Spleen (tissue), 11 donors: ENCODE data around the gene C12orf60. TPM values are rescaled to one million over a fixed set of nuclear protein-coding genes. Genes with fewer than 3 reads are reported as not detected.

Experiments used
- DNase-seq: peaks from one replicate; pipeline ENCODE4 v3.0.0-alpha.2; 2020
- H3K27ac ChIP-seq, 8 donors: fragments of 200-600 bp; sonication (generic) in 7 of 8; 1 replicate in 4 of 8; 2 replicates in 4 of 8; pipeline versions ENCODE4 v1.5.0 to v1.8.0; 2016 to 2021; ENCODE audit warnings: inconsistent platforms in 4 of 8, mild to moderate bottlenecking in 4 of 8, moderate library complexity in 1 of 8
- H3K27me3 ChIP-seq, 7 donors: fragments of 200-600 bp; sonication (generic) in 6 of 7; replicated peaks in 1 of 7; 1 replicate in 4 of 7; 2 replicates in 3 of 7; pipeline versions ENCODE4 v1.5.0 to v1.8.0; 2016 to 2021; ENCODE audit warnings: inconsistent platforms in 3 of 7, mild to moderate bottlenecking in 1 of 7
- H3K36me3 ChIP-seq, 6 donors: fragments of 200-600 bp; sonication (generic) in 5 of 6; 1 replicate in 4 of 6; 2 replicates in 2 of 6; pipeline versions ENCODE4 v1.5.0 to v1.8.0; 2016 to 2021; ENCODE audit warnings: inconsistent platforms in 2 of 6
- H3K4me1 ChIP-seq, 6 donors: fragments of 200-600 bp; sonication (generic) in 5 of 6; 1 replicate in 3 of 6; 2 replicates in 3 of 6; pipeline versions ENCODE4 v1.5.0 to v1.8.0; 2016 to 2021; ENCODE audit warnings: inconsistent platforms in 3 of 6
- H3K4me3 ChIP-seq, 8 donors: fragments of 200-600 bp; sonication (generic) in 7 of 8; 1 replicate in 4 of 8; 2 replicates in 4 of 8; pipeline versions ENCODE4 v1.5.0 to v1.8.0; 2016 to 2021; ENCODE audit warnings: inconsistent platforms in 4 of 8, mild to moderate bottlenecking in 4 of 8, moderate library complexity in 2 of 8
- H3K9me3 ChIP-seq, 8 donors: fragments of 200-600 bp; sonication (generic) in 7 of 8; 1 replicate in 4 of 8; 2 replicates in 4 of 8; pipeline versions ENCODE4 v1.5.0 to v1.8.0; 2016 to 2021; ENCODE audit warnings: inconsistent platforms in 4 of 8
- POLR2A ChIP-seq, 3 donors: fragments of 450-650 bp; IDR thresholded peaks; one replicate each; pipeline ENCODE4 v1.5.1; 2017; ENCODE audit warnings: antibody characterized with exemption in 3 of 3, mild to moderate bottlenecking in 1 of 3
- POLR2AphosphoS5 ChIP-seq, 3 donors: sonication (generic); formaldehyde crosslinking; IDR thresholded peaks; one replicate each; pipeline ENCODE4 v1.5.1; 2017; ENCODE audit warnings: antibody characterized with exemption in 3 of 3
- WGBS, 5 donors: extraction: QIAGEN DNeasy Blood & Tissue Kit in 3 of 5; methylation state at CpG; one replicate each; pipeline versions ENCODE4 v1.1.5 to v1.1.7; 2013 to 2018; 5-methylcytosine and 5-hydroxymethylcytosine counted together
- intact Hi-C: fragments of 100-400 bp; cut with DNase I; formaldehyde crosslinking; loops from one replicate; pipeline ENCODE4 v1.15.0; 2023; ENCODE audit warnings: low total_unique reads
- polyA plus RNA-seq, 3 donors: library from polyadenylated mRNA; stranded (reverse); fragments of 200-250 nt; gene quantifications; one replicate each; pipeline ENCODE4 v1.2.1, GENCODE V29; 2013
- total RNA-seq, 7 donors: library from RNA; depleted of rRNA in 3 of 7; stranded (reverse); fragments of >200 nt in 3 of 7; fragmentation: NEBNext Ultra II Directional in 4 of 7; extraction: Animal tissue kit (Norgen Biotek cat#: 25700) in 4 of 7; gene quantifications; one replicate each; pipeline versions ENCODE4 v1.1.0 to v1.2.1, GENCODE V29; 2016 to 2021
- TF ChIP-seq, protein P1 (sequence below), 11 experiments: fragments of 200-600 bp in 7 of 11; fragments of 450-650 bp in 4 of 11; sonication (generic) in 4 of 11; IDR thresholded peaks in 8 of 11; conservative IDR thresholded peaks in 3 of 11; 1 replicate in 7 of 11; 2 replicates in 4 of 11; pipeline versions ENCODE4 v1.4.0 to v1.8.0; 2016 to 2021; ENCODE audit warnings: antibody characterized with exemption in 11 of 11, inconsistent platforms in 4 of 11, mild to moderate bottlenecking in 1 of 11
- donor health status: healthy with polysubstance abuse.
- donor health status: DM: no; HTN: no; CAD: no; lungs with moderate emphysema.
- donor health status: DM: no; HTN: no; CAD: no.
- donor health status: Bipolar disorder and iron deficiency.
- donor health status: healthy.
- donor health status: DM: no; HTN: no; CAD: no.
- donor health status: DM: yes; HTN: yes; CAD: no.

The C12orf60 gene
- total and polyA plus RNA-seq, 10 donors: 0.51 to 2.2 (median 1.1) TPM

DNA sequence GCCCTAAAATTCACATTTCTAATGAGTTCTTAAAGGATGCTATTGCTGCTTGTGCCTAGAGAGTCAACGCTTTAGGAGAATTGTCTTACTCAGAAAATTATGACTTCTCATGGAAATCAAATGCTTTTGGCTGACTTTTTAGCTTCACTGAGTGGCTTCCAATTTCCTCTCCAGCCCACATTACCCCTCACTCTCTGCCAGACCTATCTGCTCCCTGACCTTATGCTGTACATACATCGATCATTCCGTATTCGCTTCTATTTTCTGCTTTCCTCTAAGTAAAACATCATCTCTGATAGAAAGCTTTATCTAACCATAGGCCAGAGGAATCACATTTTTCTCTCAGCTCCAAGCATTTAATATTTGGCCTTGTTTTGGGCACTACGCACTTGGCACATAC lies 23.0 kb downstream of the C12orf60 start:
- no peak for DNase-seq
- no peaks in the 10 kb centered on the region for H3K9me3 ChIP-seq
- no peak for TF ChIP-seq POLR2A (IDR thresholded peaks at IDR 0.05)
- TF ChIP-seq, protein P1, sequence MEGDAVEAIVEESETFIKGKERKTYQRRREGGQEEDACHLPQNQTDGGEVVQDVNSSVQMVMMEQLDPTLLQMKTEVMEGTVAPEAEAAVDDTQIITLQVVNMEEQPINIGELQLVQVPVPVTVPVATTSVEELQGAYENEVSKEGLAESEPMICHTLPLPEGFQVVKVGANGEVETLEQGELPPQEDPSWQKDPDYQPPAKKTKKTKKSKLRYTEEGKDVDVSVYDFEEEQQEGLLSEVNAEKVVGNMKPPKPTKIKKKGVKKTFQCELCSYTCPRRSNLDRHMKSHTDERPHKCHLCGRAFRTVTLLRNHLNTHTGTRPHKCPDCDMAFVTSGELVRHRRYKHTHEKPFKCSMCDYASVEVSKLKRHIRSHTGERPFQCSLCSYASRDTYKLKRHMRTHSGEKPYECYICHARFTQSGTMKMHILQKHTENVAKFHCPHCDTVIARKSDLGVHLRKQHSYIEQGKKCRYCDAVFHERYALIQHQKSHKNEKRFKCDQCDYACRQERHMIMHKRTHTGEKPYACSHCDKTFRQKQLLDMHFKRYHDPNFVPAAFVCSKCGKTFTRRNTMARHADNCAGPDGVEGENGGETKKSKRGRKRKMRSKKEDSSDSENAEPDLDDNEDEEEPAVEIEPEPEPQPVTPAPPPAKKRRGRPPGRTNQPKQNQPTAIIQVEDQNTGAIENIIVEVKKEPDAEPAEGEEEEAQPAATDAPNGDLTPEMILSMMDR (IDR thresholded peaks at IDR 0.05 in 8 of 11, conservative IDR thresholded peaks at IDR 0.05 in 3 of 11): no peak
- no peak for TF ChIP-seq POLR2AphosphoS5 (IDR thresholded peaks at IDR 0.05)
- peak overlapping the region in 4 of 8 donors; percentile 0 to 28 (median 7) for H3K27ac ChIP-seq
- H3K4me3 ChIP-seq: no peak overlapping the region
- intact Hi-C loops: no loop called here
- H3K27me3 ChIP-seq: no peaks in the 10 kb centered on the region
- WGBS, 5 donors: 84 to 91% (median 89%) methylated on average over 5 of the region's 5 CpGs
- H3K4me1 ChIP-seq: no peaks in the 10 kb centered on the region
- H3K36me3 ChIP-seq: no peaks in the 10 kb centered on the region

DNA sequence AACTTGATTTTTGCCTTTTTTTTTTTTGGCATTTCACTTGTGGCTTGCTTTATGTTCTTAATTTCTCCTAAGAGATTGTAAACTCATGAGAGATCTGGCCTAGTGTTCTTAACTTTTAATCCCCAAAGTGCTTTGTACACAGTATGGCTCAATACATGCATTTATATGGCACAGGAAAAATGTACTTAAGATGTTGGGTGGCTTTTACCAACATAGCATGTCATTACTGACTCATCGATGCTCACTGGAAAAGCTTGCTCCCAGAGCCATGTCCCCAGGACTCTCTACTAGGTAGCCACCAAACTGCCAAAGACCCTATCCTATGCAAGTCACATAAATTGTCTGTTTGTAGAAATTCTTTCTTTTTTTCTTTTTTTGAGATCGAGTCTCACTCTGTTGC lies 23.6 kb downstream of the C12orf60 start:
- WGBS, 5 donors: 92 to 100% (median 97%) methylated on average over 2 of the region's 2 CpGs
- intact Hi-C loops: no loop called here
- peak overlapping the region in 2 of 8 donors; percentile 0 to 28 for H3K27ac ChIP-seq

DNA sequence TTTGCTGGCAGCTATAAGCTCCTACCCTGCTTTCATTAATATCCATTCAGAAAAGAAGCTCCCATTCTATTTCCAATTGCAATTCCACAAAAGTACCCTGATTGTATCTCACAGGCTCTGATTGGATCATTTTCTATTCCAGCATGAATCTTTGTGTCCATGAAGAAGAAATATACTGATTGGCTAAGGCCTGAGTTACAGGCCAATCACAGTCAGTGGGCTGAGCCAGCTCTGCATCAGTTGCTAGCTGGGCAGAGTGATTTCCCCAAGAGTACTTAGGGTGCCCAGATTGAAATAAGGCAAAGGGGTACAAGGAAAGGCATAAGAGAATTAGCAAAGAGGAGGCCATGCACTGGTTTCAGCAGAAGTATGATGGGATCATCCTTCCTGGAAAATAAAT lies 25.4 kb downstream of the C12orf60 start:
- TF ChIP-seq, protein P1 (IDR thresholded peaks at IDR 0.05 in 8 of 11, conservative IDR thresholded peaks at IDR 0.05 in 3 of 11): no peak
- TF ChIP-seq POLR2A (IDR thresholded peaks at IDR 0.05) (no peak), POLR2AphosphoS5 (IDR thresholded peaks at IDR 0.05) (no peak)
- H3K27ac ChIP-seq: no peak overlapping the region
- no peaks in the 10 kb centered on the region for H3K9me3 ChIP-seq
- DNase-seq: no peak
- intact Hi-C loops: no loop called here
- H3K4me1 ChIP-seq: peaks cover 0 to under 1% (median 0%) of the 10 kb centered on the region in 6 donors
- H3K27me3 ChIP-seq: no peaks in the 10 kb centered on the region
- no peaks in the 10 kb centered on the region for H3K36me3 ChIP-seq
- no peak overlapping the region for H3K4me3 ChIP-seq

More for the DNA sequence above, 23.6 kb downstream of the C12orf60 start:
- TF ChIP-seq POLR2AphosphoS5 (IDR thresholded peaks at IDR 0.05) (no peak), POLR2A (IDR thresholded peaks at IDR 0.05) (no peak)
- TF ChIP-seq, protein P1 (IDR thresholded peaks at IDR 0.05 in 8 of 11, conservative IDR thresholded peaks at IDR 0.05 in 3 of 11): no peak
- Histone ChIP-seq H3K9me3 (no peaks in the 10 kb centered on the region), H3K4me1 (no peaks in the 10 kb centered on the region), H3K4me3 (no peak overlapping the region), H3K27me3 (no peaks in the 10 kb centered on the region), H3K36me3 (no peaks in the 10 kb centered on the region)
- no peak for DNase-seq

DNA sequence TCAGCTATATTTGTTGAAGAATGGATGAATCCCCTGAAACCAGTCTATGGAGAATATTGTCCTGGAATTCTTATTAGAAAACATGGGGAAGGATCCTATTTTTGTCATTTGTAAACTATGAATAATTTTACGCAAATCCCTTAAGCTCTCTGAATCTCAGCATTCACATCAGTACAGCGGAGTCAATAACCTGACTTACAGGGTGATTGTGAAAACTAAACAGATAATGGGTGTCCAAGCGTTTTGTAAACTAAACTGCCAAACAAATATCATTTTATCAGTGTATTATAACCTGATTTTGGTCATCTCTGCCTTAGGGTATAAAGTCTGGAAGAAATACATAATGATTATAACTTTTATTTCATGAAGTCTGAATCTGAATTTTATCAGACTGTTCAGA lies 29.9 kb downstream of the C12orf60 start:
- TF ChIP-seq POLR2A (IDR thresholded peaks at IDR 0.05) (no peak), POLR2AphosphoS5 (IDR thresholded peaks at IDR 0.05) (no peak)
- TF ChIP-seq, protein P1 (IDR thresholded peaks at IDR 0.05 in 8 of 11, conservative IDR thresholded peaks at IDR 0.05 in 3 of 11): no peak
- H3K4me1 ChIP-seq: peaks cover 0 to 20% (median 0%) of the 10 kb centered on the region in 6 donors
- no peak for DNase-seq
- peak overlapping the region in 3 of 8 donors; percentile 14 to 81 (median 74) for H3K27ac ChIP-seq
- H3K9me3 ChIP-seq: no peaks in the 10 kb centered on the region
- H3K27me3 ChIP-seq: no peaks in the 10 kb centered on the region
- no peaks in the 10 kb centered on the region for H3K36me3 ChIP-seq
- no peak overlapping the region for H3K4me3 ChIP-seq
- 88 to 98% (median 94%) methylated on average over 3 of the region's 3 CpGs for WGBS, 5 donors
- intact Hi-C loops: no loop called here
